ENCODE measurements around the gene DOCK2. TPM values are rescaled to one million over a fixed set of nuclear protein-coding genes. Genes with fewer than 3 reads are reported as not detected.
"Not testable (repeated sequence)": the region's sequence is repeated elsewhere in the genome, so short reads cannot be mapped to it uniquely, and the experiment has no call there.

Gene DOCK2
- total RNA-seq, 1 donor from 2014 or later: 2.2 TPM

GRCh38 chr5:170070556-170071412 is 433.7 kb downstream of the DOCK2 start:
- ATAC-seq: no peak

- no peak for ATAC-seq
Measured at GRCh38 chr5:170071748-170072147, 434.7 kb downstream of the DOCK2 start.

GRCh38 chr5:170075696-170076095 is 438.6 kb downstream of the DOCK2 start:
- no peak for ATAC-seq

- ATAC-seq: no peak
Measured at GRCh38 chr5:170076211-170076610, 439.1 kb downstream of the DOCK2 start.

- ATAC-seq: no peak
Measured at GRCh38 chr5:170076739-170077138, 439.7 kb downstream of the DOCK2 start.

- no peak for ATAC-seq
Measured at GRCh38 chr5:170077526-170077925, 440.5 kb downstream of the DOCK2 start.

- no peak for ATAC-seq
Measured at GRCh38 chr5:170078458-170078857, 441.4 kb downstream of the DOCK2 start.

GRCh38 chr5:170078931-170079330 is 441.9 kb downstream of the DOCK2 start:
- no peak for ATAC-seq

- ATAC-seq: no peak
Measured at GRCh38 chr5:170080217-170080616, 443.1 kb downstream of the DOCK2 start.

GRCh38 chr5:170080786-170081445 is 443.8 kb downstream of the DOCK2 start:
- no peak for ATAC-seq

- no peak for ATAC-seq
Measured at GRCh38 chr5:170081616-170082015, 444.5 kb downstream of the DOCK2 start.

GRCh38 chr5:170082701-170083100 is 445.6 kb downstream of the DOCK2 start:
- ATAC-seq: no peak

- no peak for ATAC-seq
Measured at GRCh38 chr5:170087168-170087817, 450.2 kb downstream of the DOCK2 start.

- ATAC-seq: no peak
Measured at GRCh38 chr5:170092455-170093101, 455.5 kb downstream of the DOCK2 start.

GRCh38 chr5:170094329-170094728 is 457.3 kb downstream of the DOCK2 start:
- ATAC-seq: not testable (repeated sequence)

- ATAC-seq: no peak
Measured at GRCh38 chr5:170095646-170096045, 458.6 kb downstream of the DOCK2 start.

GRCh38 chr5:170097934-170098333 is 460.9 kb downstream of the DOCK2 start:
- no peak for ATAC-seq

- ATAC-seq: peak; percentile 31
Measured at GRCh38 chr5:170100066-170100943, 463.2 kb downstream of the DOCK2 start.

GRCh38 chr5:170103447-170103846 is 466.4 kb downstream of the DOCK2 start:
- no peak for ATAC-seq

- no peak for ATAC-seq
Measured at GRCh38 chr5:170104299-170104698, 467.2 kb downstream of the DOCK2 start.

GRCh38 chr5:170104710-170105109 is 467.6 kb downstream of the DOCK2 start:
- no peak for ATAC-seq
